SK-N-SH (cell line): ENCODE data around the gene TMEM115. TPM values are rescaled to one million over a fixed set of nuclear protein-coding genes. Genes with fewer than 3 reads are reported as not detected.
A peak's percentile ranks its signal among the peaks of the same experiment; 100 is the strongest.

ENCODE experiments used
- CTCF ChIA-PET: fragments of 300-600, 350-600 bp; formaldehyde crosslinking; extraction: SDS; loops from one replicate; lab custom pipeline; 2021; lab: Yijun Ruan, JAX
- POLR2A ChIA-PET: fragments of 350-600 bp; sonication (Branson Sonifier 250); formaldehyde crosslinking; extraction: SDS; loops from one replicate; lab custom pipeline; 2020; ENCODE audit warnings: antibody characterized with exemption, inconsistent platforms; lab: Yijun Ruan, JAX
- DNase-seq: peaks from one replicate; pipeline ENCODE4 v3.0.0; 2012
- H2AFZ ChIP-seq: fragments of 200-600 bp; sonication (generic); 2 replicates; pipeline ENCODE4 v1.8.1; 2016; ENCODE audit warnings: antibody characterized with exemption, mild to moderate bottlenecking, low read depth
- H3F3A ChIP-seq: fragments of 200-600 bp; sonication (generic); replicated peaks from 2 replicates; pipeline ENCODE3; 2016; ENCODE audit warnings: antibody characterized with exemption, mild to moderate bottlenecking; ENCODE audit not compliant: insufficient read depth
- H3K27ac ChIP-seq, 2 experiments: fragments of 200-500 bp in 1 of 2; fragments of 200-600 bp in 1 of 2; sonication (Bioruptor generic) in 1 of 2; sonication (generic), shearing (Covaris generic) in 1 of 2; 2 replicates each; pipeline versions ENCODE4 v1.5.1 to v1.6.1; 2014 to 2016; ENCODE audit warnings: low read depth in 2 of 2, inconsistent platforms in 1 of 2, low read length in 1 of 2, mild to moderate bottlenecking in 1 of 2, mixed read lengths in 1 of 2
- H3K27me3 ChIP-seq: fragments of 200-600 bp; sonication (generic), shearing (Covaris generic); 2 replicates; pipeline ENCODE4 v1.6.1; 2016; ENCODE audit warnings: mixed run types; ENCODE audit not compliant: insufficient read depth
- H3K36me3 ChIP-seq, 2 experiments: fragments of 200-500 bp in 1 of 2; fragments of 200-600 bp in 1 of 2; sonication (Bioruptor generic) in 1 of 2; sonication (generic) in 1 of 2; replicated peaks in 1 of 2; 2 replicates each; pipeline versions ENCODE3 to v1.5.1; 2014 to 2016; ENCODE audit warnings: low read length in 1 of 2, mild to moderate bottlenecking in 1 of 2; ENCODE audit not compliant: insufficient read depth in 2 of 2, control insufficient read depth in 1 of 2
- H3K4me1 ChIP-seq, 2 experiments: fragments of 200-500 bp in 1 of 2; fragments of 200-600 bp in 1 of 2; sonication (Bioruptor generic) in 1 of 2; sonication (generic), shearing (Covaris generic) in 1 of 2; 2 replicates each; pipeline versions ENCODE4 v1.5.1 to v1.6.1; 2014 to 2016; ENCODE audit warnings: low read depth in 1 of 2, low read length in 1 of 2, mixed run types in 1 of 2; ENCODE audit not compliant: insufficient read depth in 2 of 2, control insufficient read depth in 1 of 2
- H3K4me2 ChIP-seq: fragments of 200-600 bp; sonication (generic), shearing (Covaris generic); 2 replicates; pipeline ENCODE4 v1.6.1; 2017; ENCODE audit warnings: mixed run types
- H3K4me3 ChIP-seq, 2 experiments: fragments of 200-500 bp in 1 of 2; fragments of 200-600 bp in 1 of 2; sonication (Bioruptor generic) in 1 of 2; sonication (generic), shearing (Covaris generic) in 1 of 2; 2 replicates each; pipeline versions ENCODE4 v1.5.1 to v1.8.1; 2014 to 2016; ENCODE audit warnings: low read depth in 2 of 2, inconsistent platforms in 1 of 2, low read length in 1 of 2, mild to moderate bottlenecking in 1 of 2, mixed read lengths in 1 of 2, moderate library complexity in 1 of 2
- H3K79me2 ChIP-seq: fragments of 200-600 bp; sonication (generic); 2 replicates; pipeline ENCODE4 v1.8.1; 2017; ENCODE audit warnings: mild to moderate bottlenecking; ENCODE audit not compliant: insufficient read depth
- H3K9ac ChIP-seq: fragments of 200-600 bp; sonication (generic); 2 replicates; pipeline ENCODE4 v1.6.1; 2017; ENCODE audit warnings: mixed run types
- H3K9me2 ChIP-seq: fragments of 200-600 bp; sonication (generic); 2 replicates; pipeline ENCODE4 v1.6.1; 2017; ENCODE audit warnings: mixed run types
- H3K9me3 ChIP-seq: fragments of 200-600 bp; sonication (generic); 2 replicates; pipeline ENCODE4 v1.6.1; 2017; ENCODE audit warnings: mixed run types, mild to moderate bottlenecking, moderate library complexity
- H4K20me1 ChIP-seq: fragments of 200-600 bp; sonication (generic); 2 replicates; pipeline ENCODE4 v1.6.1; 2017; ENCODE audit warnings: mild to moderate bottlenecking, mixed run types; ENCODE audit not compliant: insufficient read depth
- CHD2 ChIP-seq: fragments of 150-350 bp; IDR thresholded peaks from 2 replicates; pipeline ENCODE4 v1.6.1; 2018; ENCODE audit warnings: low read length; ENCODE audit not compliant: partially characterized antibody
- EP300 ChIP-seq, 2 experiments: IDR thresholded peaks; 2 replicates each; pipeline versions ENCODE4 v1.4.0 to v1.6.1; 2012; ENCODE audit warnings: borderline replicate concordance in 1 of 2, low read depth in 1 of 2, low read length in 1 of 2
- FOXJ3 ChIP-seq: sonication (generic); formaldehyde crosslinking; IDR thresholded peaks from 2 replicates; pipeline ENCODE4 v1.5.1; 2020; ENCODE audit warnings: mild to moderate bottlenecking, missing genetic modification reagents
- GATA2 ChIP-seq: sonication (generic); formaldehyde crosslinking; IDR thresholded peaks from 2 replicates; pipeline ENCODE4 v1.5.0; 2020; ENCODE audit warnings: mild to moderate bottlenecking, missing genetic modification reagents
- IRF3 ChIP-seq: fragments of 150-350 bp; IDR thresholded peaks from 2 replicates; pipeline ENCODE4 v1.6.1; 2016; ENCODE audit warnings: mild to moderate bottlenecking, low read depth, low read length
- MAX ChIP-seq: IDR thresholded peaks from 2 replicates; pipeline ENCODE4 v1.4.0; 2012; ENCODE audit warnings: low read depth
- MXI1 ChIP-seq: IDR thresholded peaks from 2 replicates; pipeline ENCODE4 v1.6.1; 2012; ENCODE audit warnings: mild to moderate bottlenecking, low read depth, low read length, improper control_type of control experiment
- NFIC ChIP-seq: IDR thresholded peaks from 2 replicates; pipeline ENCODE4 v1.4.0; 2012; ENCODE audit warnings: borderline replicate concordance
- NRF1 ChIP-seq: IDR thresholded peaks from 2 replicates; pipeline ENCODE4 v1.6.1; 2012; ENCODE audit warnings: low read depth, mild to moderate bottlenecking, low read length
- RAD21 ChIP-seq: IDR thresholded peaks from 2 replicates; pipeline ENCODE4 v1.6.1; 2012; ENCODE audit warnings: mild to moderate bottlenecking, low read length
- RCOR1 ChIP-seq: fragments of 150-350 bp; IDR thresholded peaks from 2 replicates; pipeline ENCODE4 v1.6.1; 2017; ENCODE audit warnings: antibody characterized with exemption, low read length
- SMC3 ChIP-seq: IDR thresholded peaks from 2 replicates; pipeline ENCODE4 v1.6.1; 2012; ENCODE audit warnings: low read depth, low read length, improper control_type of control experiment
- TCF12 ChIP-seq: IDR thresholded peaks from 2 replicates; pipeline ENCODE4 v1.4.0; 2012
- TEAD4 ChIP-seq: IDR thresholded peaks from 2 replicates; pipeline ENCODE4 v1.4.0; 2012; ENCODE audit warnings: mild to moderate bottlenecking, borderline replicate concordance; ENCODE audit not compliant: insufficient read depth
- USF1 ChIP-seq: IDR thresholded peaks from 2 replicates; pipeline ENCODE4 v1.4.0; 2012; ENCODE audit warnings: low read depth, borderline replicate concordance
- WGBS: methylation state at CpG from one replicate; pipeline ENCODE4 v1.1.6; 2017; ENCODE audit warnings: low lambda C conversion rate; 5-methylcytosine and 5-hydroxymethylcytosine counted together
- polyA plus RNA-seq, 3 experiments: library from polyadenylated mRNA; depleted of rRNA; stranded (reverse); fragments of >200 nt; gene quantifications; 2 replicates each; pipeline ENCODE4 v1.2.3, GENCODE V29; 2012

Gene TMEM115
- polyA plus RNA-seq, 1 of the 3 experiments (the other 2 are of a cell fraction), result 47.8 TPM

- H3K9ac ChIP-seq, result no peak overlapping the region
- WGBS, result 0% methylated on average over 1 of the region's 4 CpGs
Observed at GRCh38 chr3:50381383-50381782, 22.1 kb upstream of the TMEM115 start.

GRCh38 chr3:50380405-50381085 is 21.2 kb upstream of the TMEM115 start:
- no peaks in the 10 kb centered on the region for H3K9me3 ChIP-seq
- no peak overlapping the region for H3K9ac ChIP-seq
- no peaks in the 10 kb centered on the region for H3F3A ChIP-seq
- H3K4me2 ChIP-seq, result no peak overlapping the region
- no peaks in the 10 kb centered on the region for H3K27me3 ChIP-seq
- TF ChIP-seq MXI1, result no peak
- TF ChIP-seq RCOR1, result peak; percentile 63; the same call in 1 of the 2 replicates
- TF ChIP-seq FOXJ3 (CRISPR knock-in tag), result peak; percentile 67; the same call in 1 of the 2 replicates
- TF ChIP-seq IRF3, result no peak
- peak; percentile 71 for TF ChIP-seq CHD2
- peak; percentile 21; the same call in 1 of the 2 replicates for TF ChIP-seq TCF12
- peak; percentile 95 for TF ChIP-seq GATA2 (CRISPR knock-in tag)
- peak in 1 of 2 experiments; percentile 86; a peak in 1 of 4 replicates for TF ChIP-seq EP300 (IDR thresholded peaks at IDR 0.05; ENCODE audit: borderline replicate concordance in 1 of 2, low read depth in 1 of 2, low read length in 1 of 2)
- no peak for TF ChIP-seq MAX
- no peak for TF ChIP-seq TEAD4
- no peak for TF ChIP-seq SMC3
- TF ChIP-seq, all 33 proteins: peak for 6
- H3K4me3 ChIP-seq, result peak overlapping the region in 1 of 2 experiments; percentile 41; a peak in 1 of 4 replicates
- H3K79me2 ChIP-seq, result no peaks in the 10 kb centered on the region
- H3K27ac ChIP-seq, result peak overlapping the region in 1 of 2 experiments; percentile 100; a peak in 2 of 4 replicates
- no peak overlapping the region for H2AFZ ChIP-seq
- no peaks in the 10 kb centered on the region for H4K20me1 ChIP-seq
- peak; percentile 81 for DNase-seq
- H3K36me3 ChIP-seq, result no peaks in the 10 kb centered on the region
- POLR2A ChIA-PET, result interaction anchor here (0.9 to 3.5 kb wide), 11 partner anchors 10 to 168 kb away, joined by 3 to 28 read pairs (median 8); partner anchors contain the start of genes CYB561D2 and NPRL2
- no peaks in the 10 kb centered on the region for H3K9me2 ChIP-seq
- peaks cover 0 to 98% of the 10 kb centered on the region in 2 experiments; a peak in 2 of 4 replicates for H3K4me1 ChIP-seq
- CTCF ChIA-PET, result interaction anchor here (0.7 to 4.5 kb wide), 14 partner anchors 10 to 233 kb away, joined by 3 to 41 read pairs (median 6); no protein-coding TSS in a partner anchor
- WGBS, result 19% methylated on average over 12 of the region's 17 CpGs

More at GRCh38 chr3:50381383-50381782, 22.1 kb upstream of the TMEM115 start:
- Histone ChIP-seq H3K4me1 (peaks cover 0 to 98% of the 10 kb centered on the region in 2 experiments; a peak in 2 of 4 replicates), H3K27me3 (no peaks in the 10 kb centered on the region), H3K4me3 (peak overlapping the region in 1 of 2 experiments; percentile 41; a peak in 1 of 4 replicates), H3K4me2 (no peak overlapping the region), H4K20me1 (no peaks in the 10 kb centered on the region), H3F3A (no peaks in the 10 kb centered on the region), H3K36me3 (no peaks in the 10 kb centered on the region), H2AFZ (no peak overlapping the region), H3K9me3 (no peaks in the 10 kb centered on the region), H3K9me2 (no peaks in the 10 kb centered on the region), H3K27ac (peak overlapping the region in 1 of 2 experiments; percentile 100; a peak in 2 of 4 replicates), H3K79me2 (no peaks in the 10 kb centered on the region)
- ChIA-PET POLR2A (interaction anchor here (0.7 to 3.5 kb wide), 13 partner anchors 9 to 167 kb away, joined by 3 to 28 read pairs (median 6); partner anchors contain the start of genes CYB561D2, NPRL2 and TMEM115), CTCF (interaction anchor here (0.7 to 4.5 kb wide), 13 partner anchors 9 to 232 kb away, joined by 3 to 41 read pairs (median 6); no protein-coding TSS in a partner anchor)
- peak; percentile 90 for DNase-seq
- TF ChIP-seq RAD21 (no peak; the same call in 1 of the 2 replicates), TCF12 (0 out of 2 replicates have a peak, but pooled peaks have one; percentile 14), GATA2 (CRISPR knock-in tag) (peak; percentile 84), USF1 (no peak), NFIC (no peak), CHD2 (peak; percentile 85), NRF1 (peak; percentile 35; the same call in 1 of the 2 replicates), RCOR1 (peak; percentile 85; the same call in 1 of the 2 replicates), MXI1 (peak; percentile 82), EP300 (IDR thresholded peaks at IDR 0.05; ENCODE audit: borderline replicate concordance in 1 of 2, low read depth in 1 of 2, low read length in 1 of 2) (peak in 1 of 2 experiments; percentile 97; a peak in 2 of 4 replicates)
